ENCODE results near the gene SMIM1.

SMIM1 gene

DNA sequence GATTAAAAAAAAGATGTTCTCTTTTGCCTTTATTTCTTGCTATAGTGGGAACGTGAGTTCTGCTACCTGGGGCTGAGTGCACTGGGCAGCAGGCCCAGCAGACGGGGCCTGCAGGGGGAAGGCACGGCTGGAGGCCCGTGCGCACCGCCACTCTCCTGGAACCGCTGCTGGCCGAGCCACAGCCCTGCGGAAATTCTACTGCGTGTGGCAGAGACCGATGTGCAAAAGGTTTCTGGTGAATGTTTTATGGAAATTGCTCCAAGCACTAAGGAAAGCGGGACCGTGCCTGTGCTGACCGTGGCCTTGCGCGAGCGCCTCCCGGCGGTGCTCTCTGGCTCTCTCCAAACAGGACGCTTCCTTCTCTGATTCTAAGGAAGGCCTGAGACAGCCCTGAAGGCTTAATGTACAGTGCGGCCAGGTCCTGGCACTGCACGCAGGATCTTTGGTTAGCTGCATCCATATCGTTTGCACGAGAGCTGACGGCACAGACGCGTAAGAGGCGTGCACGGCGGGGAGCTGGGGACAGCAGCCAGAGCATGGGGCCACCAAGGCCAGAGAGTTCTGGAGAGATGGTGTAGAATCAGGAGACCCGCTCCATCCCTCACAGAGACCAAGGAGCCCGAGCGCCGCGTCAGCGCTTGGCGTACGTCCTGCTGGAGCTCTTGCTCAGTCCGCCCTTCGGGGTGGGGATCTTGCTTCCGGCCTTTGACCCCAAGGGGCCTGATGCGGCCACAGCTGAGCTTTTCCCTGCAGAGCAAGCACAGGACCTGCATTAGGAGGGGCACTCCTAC, 42.4 kb downstream of the SMIM1 start:
- TF ChIP-seq EZH2phosphoT487 (IDR thresholded peaks at IDR 0.05; ENCODE audit: borderline replicate concordance): no peak
- TF ChIP-seq, protein P1, sequence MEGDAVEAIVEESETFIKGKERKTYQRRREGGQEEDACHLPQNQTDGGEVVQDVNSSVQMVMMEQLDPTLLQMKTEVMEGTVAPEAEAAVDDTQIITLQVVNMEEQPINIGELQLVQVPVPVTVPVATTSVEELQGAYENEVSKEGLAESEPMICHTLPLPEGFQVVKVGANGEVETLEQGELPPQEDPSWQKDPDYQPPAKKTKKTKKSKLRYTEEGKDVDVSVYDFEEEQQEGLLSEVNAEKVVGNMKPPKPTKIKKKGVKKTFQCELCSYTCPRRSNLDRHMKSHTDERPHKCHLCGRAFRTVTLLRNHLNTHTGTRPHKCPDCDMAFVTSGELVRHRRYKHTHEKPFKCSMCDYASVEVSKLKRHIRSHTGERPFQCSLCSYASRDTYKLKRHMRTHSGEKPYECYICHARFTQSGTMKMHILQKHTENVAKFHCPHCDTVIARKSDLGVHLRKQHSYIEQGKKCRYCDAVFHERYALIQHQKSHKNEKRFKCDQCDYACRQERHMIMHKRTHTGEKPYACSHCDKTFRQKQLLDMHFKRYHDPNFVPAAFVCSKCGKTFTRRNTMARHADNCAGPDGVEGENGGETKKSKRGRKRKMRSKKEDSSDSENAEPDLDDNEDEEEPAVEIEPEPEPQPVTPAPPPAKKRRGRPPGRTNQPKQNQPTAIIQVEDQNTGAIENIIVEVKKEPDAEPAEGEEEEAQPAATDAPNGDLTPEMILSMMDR (conservative IDR thresholded peaks at IDR 0.05; ENCODE audit: low read length): no peak
- no peaks in the 10 kb centered on the region for H3K9me2 ChIP-seq (replicated peaks; ENCODE audit: low read depth, low read length)
- no peaks in the 10 kb centered on the region for H3K36me3 ChIP-seq (ENCODE audit: insufficient read depth, low read length)
- no peaks in the 10 kb centered on the region for H3K4me1 ChIP-seq (ENCODE audit: insufficient read depth, low read length, poor library complexity, severe bottlenecking)
- H4K20me1 ChIP-seq (ENCODE audit: insufficient read depth, low read length, poor library complexity, severe bottlenecking): no peaks in the 10 kb centered on the region
- H3K9me3 ChIP-seq (ENCODE audit: insufficient read depth, low read depth, low read length): no peaks in the 10 kb centered on the region
- H3K79me2 ChIP-seq (ENCODE audit: insufficient read depth, low read length): no peaks in the 10 kb centered on the region
- no peaks in the 10 kb centered on the region for H3F3A ChIP-seq (ENCODE audit: low read depth)
- H3K27me3 ChIP-seq (ENCODE audit: insufficient read depth, low read length, poor library complexity, severe bottlenecking): no peaks in the 10 kb centered on the region
- no peak overlapping the region for H2AFZ ChIP-seq (ENCODE audit: low read length)
- no peak overlapping the region for H3K4me2 ChIP-seq (ENCODE audit: low read depth, low read length, poor library complexity, severe bottlenecking)
- no peak overlapping the region for H3K4me3 ChIP-seq (ENCODE audit: low read length, poor library complexity, severe bottlenecking)
- H3K9ac ChIP-seq (ENCODE audit: low read depth, low read length, poor library complexity, severe bottlenecking): no peak overlapping the region

DNA sequence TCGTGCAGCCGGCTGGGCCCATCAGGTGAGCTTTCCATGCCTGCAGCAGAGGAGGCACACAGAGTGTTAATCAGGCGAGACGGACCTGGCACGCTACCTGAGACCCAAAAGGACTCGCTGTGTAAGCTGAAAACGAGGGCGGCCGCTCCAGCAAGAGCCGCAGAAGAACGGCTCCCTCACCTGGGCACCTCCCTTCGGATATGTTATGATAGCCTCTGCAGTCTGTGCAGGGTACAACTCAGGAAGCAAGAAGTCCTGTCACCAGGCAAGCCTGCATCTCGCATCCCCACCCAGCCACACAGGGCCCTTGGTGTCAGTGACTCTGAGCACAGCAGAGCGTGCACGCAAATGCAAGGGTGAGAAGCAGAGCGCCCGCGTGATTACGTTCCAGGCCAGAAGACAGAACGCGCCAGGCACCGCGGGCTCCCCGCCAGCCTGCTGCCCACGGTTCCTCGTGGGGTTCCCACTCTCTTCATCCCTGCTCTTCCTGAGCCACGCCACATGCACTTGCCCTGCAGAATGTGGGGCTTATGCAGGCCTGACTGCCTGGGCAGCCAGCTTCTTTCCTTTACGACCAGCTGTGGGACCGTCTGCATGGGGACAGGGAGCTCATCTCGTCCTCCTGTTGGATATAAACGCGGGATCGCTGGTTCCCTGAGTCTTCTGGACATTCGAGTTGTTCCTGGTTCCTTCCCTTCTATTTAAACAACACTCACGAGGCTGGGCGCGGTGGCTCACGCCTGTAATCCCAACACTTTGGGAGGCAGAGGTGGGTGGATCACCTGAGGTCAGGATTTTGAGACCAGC, 44.0 kb downstream of the SMIM1 start:
- no peak overlapping the region for H2AFZ ChIP-seq (ENCODE audit: low read length)
- H4K20me1 ChIP-seq (ENCODE audit: insufficient read depth, low read length, poor library complexity, severe bottlenecking): no peaks in the 10 kb centered on the region
- no peak for TF ChIP-seq EZH2phosphoT487 (IDR thresholded peaks at IDR 0.05; ENCODE audit: borderline replicate concordance)
- TF ChIP-seq, protein P1 (conservative IDR thresholded peaks at IDR 0.05; ENCODE audit: low read length): no peak

DNA sequence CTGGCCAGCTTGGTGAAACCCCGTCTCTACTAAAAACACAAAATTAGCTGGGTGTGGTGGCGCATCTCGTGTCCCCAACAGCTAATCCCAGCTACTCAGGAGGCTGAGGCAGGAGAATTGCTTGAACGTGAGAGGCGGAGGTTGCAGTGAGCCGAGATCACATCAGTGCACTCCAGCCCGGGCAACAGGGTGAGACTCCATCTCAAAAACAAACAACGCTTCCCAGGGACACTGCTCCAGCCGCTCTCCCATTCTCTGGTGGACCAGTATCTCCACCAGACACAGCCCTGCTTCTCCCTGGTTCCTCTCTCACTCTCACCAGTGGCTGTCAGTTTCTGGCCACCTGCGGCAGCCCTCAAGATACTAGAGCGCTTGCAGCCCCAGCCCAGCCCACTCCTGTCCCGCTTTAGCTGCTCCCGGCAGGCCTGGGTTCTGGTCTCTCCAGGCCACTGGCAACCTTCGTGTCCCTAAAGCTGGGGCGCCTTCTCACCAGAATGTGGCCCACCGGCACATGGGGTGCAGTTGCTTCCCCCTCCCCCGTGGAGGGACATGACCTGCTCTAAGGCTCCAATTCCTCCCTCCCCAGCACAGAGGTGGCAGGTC, 44.7 kb downstream of the SMIM1 start:
- H3K4me3 ChIP-seq (ENCODE audit: low read length, poor library complexity, severe bottlenecking): no peak overlapping the region
- no peaks in the 10 kb centered on the region for H3K79me2 ChIP-seq (ENCODE audit: insufficient read depth, low read length)
- H3K4me2 ChIP-seq (ENCODE audit: low read depth, low read length, poor library complexity, severe bottlenecking): no peak overlapping the region
- no peak overlapping the region for H3K9ac ChIP-seq (ENCODE audit: low read depth, low read length, poor library complexity, severe bottlenecking)
- H3K36me3 ChIP-seq (ENCODE audit: insufficient read depth, low read length): no peaks in the 10 kb centered on the region
- H3K9me3 ChIP-seq (ENCODE audit: insufficient read depth, low read depth, low read length): no peaks in the 10 kb centered on the region
- H3K27me3 ChIP-seq (ENCODE audit: insufficient read depth, low read length, poor library complexity, severe bottlenecking): no peaks in the 10 kb centered on the region
- no peaks in the 10 kb centered on the region for H3K4me1 ChIP-seq (ENCODE audit: insufficient read depth, low read length, poor library complexity, severe bottlenecking)
- H2AFZ ChIP-seq (ENCODE audit: low read length): no peak overlapping the region
- H3F3A ChIP-seq (ENCODE audit: low read depth): no peaks in the 10 kb centered on the region
- H3K9me2 ChIP-seq (replicated peaks; ENCODE audit: low read depth, low read length): no peaks in the 10 kb centered on the region
- H4K20me1 ChIP-seq (ENCODE audit: insufficient read depth, low read length, poor library complexity, severe bottlenecking): no peaks in the 10 kb centered on the region
- TF ChIP-seq EZH2phosphoT487 (IDR thresholded peaks at IDR 0.05; ENCODE audit: borderline replicate concordance): no peak

More for the DNA sequence above, 44.0 kb downstream of the SMIM1 start:
- H3K9me3 ChIP-seq (ENCODE audit: insufficient read depth, low read depth, low read length): no peaks in the 10 kb centered on the region
- H3K9me2 ChIP-seq (replicated peaks; ENCODE audit: low read depth, low read length): no peaks in the 10 kb centered on the region
- H3F3A ChIP-seq (ENCODE audit: low read depth): no peaks in the 10 kb centered on the region
- no peaks in the 10 kb centered on the region for H3K36me3 ChIP-seq (ENCODE audit: insufficient read depth, low read length)
- no peak overlapping the region for H3K9ac ChIP-seq (ENCODE audit: low read depth, low read length, poor library complexity, severe bottlenecking)
- H3K27me3 ChIP-seq (ENCODE audit: insufficient read depth, low read length, poor library complexity, severe bottlenecking): no peaks in the 10 kb centered on the region
- no peaks in the 10 kb centered on the region for H3K4me1 ChIP-seq (ENCODE audit: insufficient read depth, low read length, poor library complexity, severe bottlenecking)
- H3K79me2 ChIP-seq (ENCODE audit: insufficient read depth, low read length): no peaks in the 10 kb centered on the region
- H3K4me2 ChIP-seq (ENCODE audit: low read depth, low read length, poor library complexity, severe bottlenecking): no peak overlapping the region
- H3K4me3 ChIP-seq (ENCODE audit: low read length, poor library complexity, severe bottlenecking): no peak overlapping the region

All from Loucy (cell line).